Renal pelvis (tissue), 4 donors: ENCODE data around the gene SEMA4F. TPM values are rescaled to one million over a fixed set of nuclear protein-coding genes. Genes with fewer than 3 reads are reported as not detected.

Experiments used
- DNase-seq: peaks from one replicate; pipeline ENCODE4 v3.0.0-alpha.2; 2013
- polyA plus RNA-seq, 3 donors: library from polyadenylated mRNA; unstranded; fragments of 120-200 nt; gene quantifications; one replicate each; pipeline ENCODE4 v1.2.1, GENCODE V29; 2013; ENCODE audit not compliant: insufficient read length in 3 of 3

Gene SEMA4F
- polyA plus RNA-seq, 3 donors: 6.8 to 8.7 (median 7.4) TPM

DNA sequence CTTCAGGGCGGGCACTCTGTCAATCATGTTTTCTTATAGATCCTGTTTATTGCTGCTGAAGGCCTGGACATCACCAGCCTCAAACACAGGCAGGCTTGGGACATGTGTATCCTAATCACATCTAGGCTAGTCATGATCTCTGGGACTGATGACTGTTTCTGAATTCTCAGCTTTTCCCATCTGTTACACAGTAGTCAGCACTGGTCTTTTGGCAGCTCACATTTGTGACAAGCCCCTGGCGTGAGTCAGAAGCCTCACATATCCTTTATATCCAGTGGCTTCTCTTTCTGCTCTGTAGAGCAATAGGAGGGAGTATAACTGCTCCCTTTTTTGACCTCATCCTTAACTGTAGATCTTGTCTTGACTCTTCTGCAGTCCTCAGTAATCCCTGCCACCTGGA, 4.5 kb downstream of the SEMA4F start:
- DNase-seq: no peak

DNA sequence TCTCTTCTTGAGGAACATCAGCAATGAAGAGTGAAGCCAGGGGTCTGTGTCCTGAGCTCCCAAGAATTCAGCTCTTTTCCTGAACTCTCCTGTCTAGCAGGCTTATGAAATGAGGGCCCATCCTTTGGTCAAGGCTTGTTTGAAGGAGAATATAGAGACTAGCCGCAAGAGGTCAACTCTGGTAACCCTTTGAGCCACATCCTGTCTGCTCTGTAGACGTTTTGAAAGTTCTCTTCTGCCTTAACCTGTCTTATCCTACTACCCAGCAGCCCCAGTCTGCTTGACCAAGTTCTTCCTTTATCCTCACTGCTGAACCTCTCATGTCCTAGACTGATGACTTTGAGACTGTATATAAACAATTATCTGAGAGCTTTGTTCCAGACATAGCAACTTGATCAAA, 5.4 kb downstream of the SEMA4F start:
- DNase-seq: no peak

DNA sequence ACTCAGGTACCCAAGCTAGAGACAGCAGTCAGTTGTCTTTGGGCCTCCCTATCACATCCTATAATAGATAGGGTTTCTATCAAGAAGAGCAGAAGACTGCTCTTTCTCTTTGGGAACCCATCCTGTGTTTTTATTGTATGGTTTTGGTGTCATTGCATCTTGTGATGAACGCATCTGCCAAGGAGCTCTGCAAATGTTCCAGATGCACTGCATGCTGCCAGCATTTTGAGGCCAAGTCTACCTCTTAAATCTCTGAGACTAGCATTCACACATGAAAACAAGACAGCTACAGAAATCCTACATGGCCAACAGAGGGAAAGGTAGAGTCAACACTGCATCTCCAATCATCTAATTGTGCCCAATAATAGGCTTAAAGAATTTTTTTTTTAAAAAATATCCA, 14.0 kb downstream of the SEMA4F start:
- no peak for DNase-seq

DNA sequence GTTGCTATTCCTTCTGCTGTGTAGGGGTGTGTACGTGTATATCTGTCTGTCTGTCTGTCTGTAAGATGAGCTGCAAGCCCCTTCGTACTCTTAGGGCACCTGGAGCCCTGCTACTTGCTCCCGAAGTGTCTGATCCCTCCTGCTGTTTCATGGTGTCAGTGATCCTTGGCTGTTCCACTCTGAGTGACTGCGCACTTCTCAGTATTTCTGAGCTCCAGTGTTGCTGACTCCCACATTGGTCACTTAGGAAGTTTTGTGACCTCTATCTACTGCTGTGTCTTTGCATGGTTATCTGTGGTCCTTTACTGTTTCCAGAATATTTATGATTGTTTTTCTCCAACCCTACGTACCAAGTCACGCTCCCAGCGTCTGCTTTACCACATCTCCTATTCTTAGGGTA, 16.2 kb downstream of the SEMA4F start:
- no peak for DNase-seq

DNA sequence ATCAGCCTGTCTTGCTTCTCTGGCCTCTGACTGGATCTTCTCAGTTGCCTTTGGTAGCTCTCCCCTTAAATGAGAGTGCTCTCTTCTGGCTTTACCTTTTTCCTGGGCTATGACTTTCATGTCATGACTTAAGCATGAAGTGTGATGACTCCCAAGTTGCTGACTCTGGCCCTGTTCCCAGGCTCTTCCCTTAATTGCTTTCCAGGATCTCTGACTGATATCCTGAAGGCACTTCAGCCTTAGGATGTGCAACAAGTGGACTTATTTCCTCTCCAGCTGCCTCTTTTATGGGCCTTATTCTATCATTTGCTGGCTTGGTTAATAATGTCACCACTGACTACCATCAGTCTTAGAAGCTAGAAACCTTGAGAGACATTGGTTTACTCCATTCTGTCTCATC, 17.4 kb downstream of the SEMA4F start:
- no peak for DNase-seq

DNA sequence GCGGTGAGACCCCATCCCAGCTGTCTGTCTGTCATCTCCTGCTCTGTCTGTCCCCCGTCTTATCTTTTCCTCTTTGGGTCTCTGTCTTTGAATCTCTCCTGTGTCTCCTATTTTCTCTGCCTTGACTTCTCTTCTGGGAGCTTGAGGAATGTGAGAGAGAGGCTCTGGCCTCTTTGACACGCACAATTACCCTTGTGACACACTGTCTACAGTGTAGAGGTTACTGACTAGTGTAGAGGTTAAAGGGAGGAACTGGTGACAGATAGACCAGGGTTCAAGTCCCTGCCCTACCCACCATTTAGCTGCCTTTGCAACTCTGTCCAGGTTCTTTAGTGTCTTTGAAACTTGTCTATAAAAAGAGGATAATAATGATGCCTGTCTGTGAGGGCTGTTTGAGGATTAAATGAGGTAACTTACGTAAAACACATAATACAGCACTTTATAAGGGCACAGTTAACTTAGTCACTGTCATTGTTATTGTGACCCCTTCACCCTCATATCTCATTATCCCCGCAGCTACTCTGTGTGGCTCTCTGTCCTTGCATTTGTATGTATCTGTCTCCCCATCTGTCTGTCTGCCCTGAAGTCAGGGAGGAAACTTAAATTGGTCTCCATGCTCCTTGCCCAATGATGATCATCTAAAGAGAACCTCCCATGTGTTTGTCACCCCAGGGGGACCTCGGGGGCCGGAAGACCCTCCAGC, 19.9 kb downstream of the SEMA4F start:
- peak; percentile 42 for DNase-seq

DNA sequence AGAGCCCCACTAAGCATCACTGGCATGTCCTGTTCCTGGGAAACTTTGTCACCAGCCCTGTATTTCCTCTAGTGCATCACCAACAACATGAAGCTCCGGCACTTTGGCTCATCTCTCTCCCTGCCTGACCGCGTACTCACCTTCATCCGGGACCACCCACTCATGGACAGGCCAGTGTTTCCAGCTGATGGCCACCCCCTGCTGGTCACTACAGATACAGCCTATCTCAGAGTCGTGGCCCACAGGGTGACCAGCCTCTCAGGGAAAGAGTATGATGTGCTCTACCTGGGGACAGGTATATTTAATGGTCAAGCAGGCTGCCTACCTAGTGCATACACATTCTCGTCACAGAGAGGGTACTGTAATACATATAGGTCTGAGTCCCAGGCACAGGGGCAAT, 21.0 kb downstream of the SEMA4F start:
- no peak for DNase-seq

DNA sequence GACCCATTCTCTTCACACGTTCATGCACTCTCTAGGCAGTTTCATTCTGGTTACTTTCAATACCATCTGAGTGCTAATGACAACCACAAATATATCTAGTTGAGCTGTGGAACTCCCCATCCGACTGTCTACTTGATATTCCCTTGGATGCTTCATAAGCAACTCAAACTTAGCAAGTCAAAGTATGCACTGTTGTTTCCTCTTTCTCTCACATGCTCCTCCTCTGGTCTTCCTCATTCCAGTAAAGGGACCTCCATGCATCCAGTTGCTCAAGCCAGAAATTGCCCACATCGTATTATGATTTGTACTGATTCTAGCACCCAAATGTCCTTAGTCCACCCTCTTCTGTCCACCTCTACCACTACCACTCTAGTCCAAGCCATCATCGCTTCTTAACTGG, 22.3 kb downstream of the SEMA4F start:
- DNase-seq: no peak

DNA sequence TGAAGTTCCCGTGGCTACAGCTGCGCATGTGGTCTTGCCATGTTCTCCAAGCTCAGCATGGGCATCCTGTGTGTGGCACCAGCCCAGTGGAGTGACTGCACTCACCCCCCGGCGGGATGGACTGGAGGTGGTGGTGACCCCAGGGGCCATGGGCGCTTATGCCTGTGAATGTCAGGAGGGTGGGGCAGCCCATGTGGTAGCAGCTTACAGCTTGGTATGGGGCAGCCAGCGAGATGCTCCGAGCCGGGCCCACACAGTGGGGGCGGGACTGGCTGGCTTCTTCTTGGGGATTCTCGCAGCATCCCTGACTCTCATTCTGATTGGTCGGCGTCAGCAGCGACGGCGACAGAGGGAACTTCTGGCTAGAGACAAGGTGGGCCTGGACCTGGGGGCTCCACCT, 25.6 kb downstream of the SEMA4F start:
- DNase-seq: no peak

DNA sequence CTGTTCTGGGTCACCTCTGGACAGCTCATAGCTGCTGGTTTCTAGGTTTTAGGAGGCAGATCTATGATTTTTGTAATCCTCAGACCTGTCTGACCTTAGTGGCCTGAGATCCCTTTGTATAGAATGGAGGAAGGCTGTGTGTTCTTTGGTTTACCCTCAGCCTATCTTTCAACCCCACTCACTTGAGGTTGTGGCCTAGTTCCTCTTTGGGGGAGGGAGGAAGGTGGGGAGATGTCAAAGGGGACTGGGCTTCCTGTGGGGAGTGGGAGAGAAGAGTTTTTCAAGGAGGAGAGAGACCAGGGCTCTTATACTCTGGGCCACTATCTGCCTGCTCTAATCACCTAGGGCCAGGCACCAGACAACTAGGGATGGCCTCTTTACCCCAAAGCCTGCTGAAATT, 28.5 kb downstream of the SEMA4F start:
- no peak for DNase-seq

DNA sequence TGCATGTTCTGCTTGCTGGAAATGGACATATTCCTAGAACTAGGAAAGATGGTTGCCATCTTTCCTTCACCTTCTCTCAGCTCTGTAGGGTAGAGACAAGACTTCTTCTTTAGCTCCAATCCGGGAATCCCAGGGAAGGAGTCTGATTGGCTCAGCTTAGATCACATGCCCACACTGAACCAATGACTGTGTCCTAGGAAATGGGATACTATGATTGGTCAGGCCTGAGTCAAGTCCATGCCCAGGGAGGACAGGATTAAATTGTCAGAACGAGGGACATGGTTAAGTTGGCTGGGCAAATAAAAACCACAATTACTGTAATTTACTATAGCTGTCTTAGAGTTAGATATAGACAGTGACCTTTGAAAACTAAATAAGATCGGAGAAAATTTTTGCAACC, 31.4 kb downstream of the SEMA4F start:
- no peak for DNase-seq

DNA sequence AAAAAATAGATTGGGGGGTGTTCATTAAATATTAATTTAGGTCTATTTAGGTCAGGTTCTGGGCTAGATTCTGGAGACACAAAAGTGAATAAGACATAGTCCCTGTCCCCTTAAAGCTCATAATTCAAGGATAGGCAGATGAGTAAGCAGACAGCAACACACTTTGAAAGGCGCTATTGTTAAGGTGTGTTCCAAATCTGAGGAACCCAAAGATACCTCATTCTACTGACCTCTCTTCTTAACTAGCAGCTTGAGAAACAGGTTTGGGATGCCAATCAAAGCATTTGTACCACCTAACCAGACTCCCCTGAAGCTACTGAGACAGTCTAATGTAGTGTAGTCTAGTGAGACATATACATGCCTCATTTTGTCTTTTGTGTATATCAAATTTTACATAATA, 34.8 kb downstream of the SEMA4F start:
- no peak for DNase-seq

DNA sequence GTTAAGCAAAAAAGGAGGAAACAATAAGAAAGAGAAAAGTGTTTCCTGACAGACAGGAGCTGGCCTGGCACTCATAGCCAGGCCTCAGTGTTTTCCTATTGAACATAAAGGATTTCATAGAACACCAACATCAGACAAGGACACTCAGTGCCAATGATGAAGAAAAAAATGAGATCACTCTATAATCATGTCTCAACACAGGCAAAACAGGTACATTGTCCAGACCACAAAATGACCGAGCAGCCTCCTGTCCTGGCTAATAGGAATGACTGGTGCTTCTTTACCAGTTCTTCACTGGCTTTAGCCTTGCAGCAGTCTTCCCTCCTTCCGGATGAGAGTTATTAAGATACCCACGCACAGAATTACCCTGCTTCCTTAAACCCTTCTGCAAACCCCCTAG, 35.6 kb downstream of the SEMA4F start:
- no peak for DNase-seq

DNA sequence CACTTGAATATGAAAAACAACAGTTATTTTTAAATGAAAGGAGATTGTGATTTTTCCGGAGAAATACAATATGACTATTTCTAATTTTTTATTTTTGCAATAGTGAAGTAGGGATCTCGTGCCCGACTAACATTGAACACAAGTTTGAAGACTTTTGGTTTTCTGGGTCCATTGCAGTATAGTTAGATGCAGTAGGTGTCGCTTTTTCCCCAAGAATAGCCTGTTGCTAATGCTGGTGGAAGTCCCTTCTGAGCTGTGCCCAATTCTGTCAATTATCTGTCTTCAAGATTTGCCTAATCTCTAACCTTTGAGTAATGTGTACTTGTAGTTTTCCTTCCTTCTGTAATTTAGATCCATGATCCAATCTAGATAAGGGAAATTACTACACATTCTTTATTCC, 36.5 kb downstream of the SEMA4F start:
- peak; percentile 44 for DNase-seq

DNA sequence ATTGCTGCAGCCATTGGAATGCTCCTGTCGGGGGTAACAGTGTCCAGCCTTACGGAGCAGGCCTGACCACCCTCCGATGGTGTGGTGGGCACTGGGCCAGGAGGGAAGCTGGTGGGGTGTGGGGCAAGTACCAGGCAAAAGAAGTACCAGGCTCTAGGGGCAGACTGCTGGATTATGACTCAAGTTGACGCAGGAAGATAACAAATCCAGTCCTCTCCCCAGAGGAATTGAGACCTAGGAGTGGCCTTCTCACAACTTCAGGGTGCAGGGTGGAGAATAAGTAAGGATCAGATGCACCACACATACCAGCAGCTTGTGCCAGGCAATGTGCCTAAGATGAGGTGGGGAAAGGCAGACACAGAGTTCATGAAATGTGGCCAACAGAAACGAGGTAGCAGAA, 37.9 kb downstream of the SEMA4F start:
- no peak for DNase-seq

DNA sequence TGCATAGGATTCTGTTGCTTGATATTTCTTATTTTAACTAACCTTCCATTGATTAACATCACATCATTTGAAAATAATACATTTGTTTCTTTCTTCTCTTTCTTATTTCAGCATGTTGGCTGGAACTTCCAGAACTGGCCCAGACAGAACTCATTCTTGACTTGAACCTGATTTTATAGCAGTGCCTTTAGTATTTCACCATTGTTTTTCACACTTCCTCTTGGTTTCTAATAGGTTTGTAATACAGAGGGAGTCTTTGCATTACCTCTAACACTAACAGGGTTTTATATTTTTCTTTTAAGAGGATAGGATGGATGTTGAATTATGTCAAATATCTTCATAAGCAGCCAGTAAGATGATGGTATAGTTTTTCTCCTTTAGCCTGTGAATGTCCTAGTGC, 39.2 kb downstream of the SEMA4F start:
- no peak for DNase-seq

DNA sequence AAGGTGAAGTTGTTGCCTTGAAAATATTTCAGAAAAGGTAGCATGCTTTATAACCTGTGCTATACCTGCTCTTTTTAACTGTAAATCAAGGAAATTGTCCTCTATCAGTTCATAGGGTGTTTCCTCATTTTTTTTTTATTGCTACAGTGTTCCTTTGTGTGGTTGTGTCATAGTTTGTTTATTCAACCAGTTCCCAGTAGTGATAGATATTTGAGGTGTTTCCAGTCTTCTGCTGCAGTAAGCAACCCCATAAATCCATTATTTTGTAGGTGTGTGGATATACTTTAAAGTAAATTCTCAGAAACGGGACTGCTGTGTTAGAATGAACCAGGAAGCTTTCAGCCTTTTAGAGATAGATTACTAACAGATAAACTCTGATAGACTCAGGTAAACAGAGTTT, 39.6 kb downstream of the SEMA4F start:
- no peak for DNase-seq

DNA sequence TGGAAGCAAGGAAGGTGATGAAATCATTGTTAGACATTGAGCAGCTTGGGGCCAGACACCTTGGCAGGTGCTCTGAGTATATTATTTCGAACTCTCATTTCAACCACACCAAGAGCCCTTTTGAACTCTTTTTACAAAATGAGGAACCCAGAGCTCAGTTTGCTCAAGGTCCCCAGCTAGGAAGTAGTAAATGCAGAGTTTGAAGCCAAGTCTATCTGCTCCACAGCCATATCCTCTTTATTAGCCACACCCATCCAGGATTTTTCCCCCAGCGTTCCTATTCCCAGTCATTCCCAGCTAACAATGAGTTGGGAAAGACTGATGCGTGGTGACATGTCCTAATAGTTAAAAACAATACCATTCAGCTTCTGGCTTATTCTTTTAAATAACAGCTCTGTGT, 40.2 kb downstream of the SEMA4F start:
- DNase-seq: no peak

DNA sequence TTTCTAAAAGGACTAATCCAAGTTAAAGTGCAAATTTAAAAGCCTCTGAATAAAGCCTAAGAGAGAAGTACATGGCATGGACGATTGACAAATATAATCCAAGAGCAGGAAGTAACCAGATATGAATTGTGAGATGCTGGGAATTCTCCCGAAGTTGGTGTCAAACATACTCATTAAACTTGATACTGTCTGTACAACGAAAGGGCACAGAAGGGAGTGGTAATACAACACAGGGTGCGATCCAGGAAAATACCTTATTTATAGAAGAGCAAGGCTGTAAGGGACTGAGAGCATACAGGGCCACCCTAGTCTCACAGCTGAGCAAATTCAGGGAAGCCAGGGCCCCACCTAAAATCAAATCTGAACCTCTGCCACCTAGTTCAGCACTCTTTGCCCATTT, 41.6 kb downstream of the SEMA4F start:
- no peak for DNase-seq

DNA sequence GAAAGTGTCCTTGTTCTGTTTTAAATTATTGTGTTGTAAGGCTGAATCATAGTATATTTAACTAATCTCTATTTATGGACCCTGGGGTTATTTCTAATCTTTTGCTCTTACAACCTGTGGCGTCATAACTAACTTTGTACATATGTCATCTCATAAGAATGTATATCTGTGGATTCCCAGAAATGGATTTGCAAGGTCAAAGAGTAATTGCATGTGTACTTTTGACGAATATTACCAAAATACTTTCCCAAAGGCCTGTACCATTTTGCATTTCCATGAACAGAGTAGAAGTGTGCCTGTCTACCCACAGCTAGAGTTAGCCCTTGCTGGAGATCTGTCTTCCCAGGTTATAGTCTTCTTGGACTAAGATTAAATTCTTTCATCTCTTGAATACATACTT, 42.8 kb downstream of the SEMA4F start:
- no peak for DNase-seq

DNA sequence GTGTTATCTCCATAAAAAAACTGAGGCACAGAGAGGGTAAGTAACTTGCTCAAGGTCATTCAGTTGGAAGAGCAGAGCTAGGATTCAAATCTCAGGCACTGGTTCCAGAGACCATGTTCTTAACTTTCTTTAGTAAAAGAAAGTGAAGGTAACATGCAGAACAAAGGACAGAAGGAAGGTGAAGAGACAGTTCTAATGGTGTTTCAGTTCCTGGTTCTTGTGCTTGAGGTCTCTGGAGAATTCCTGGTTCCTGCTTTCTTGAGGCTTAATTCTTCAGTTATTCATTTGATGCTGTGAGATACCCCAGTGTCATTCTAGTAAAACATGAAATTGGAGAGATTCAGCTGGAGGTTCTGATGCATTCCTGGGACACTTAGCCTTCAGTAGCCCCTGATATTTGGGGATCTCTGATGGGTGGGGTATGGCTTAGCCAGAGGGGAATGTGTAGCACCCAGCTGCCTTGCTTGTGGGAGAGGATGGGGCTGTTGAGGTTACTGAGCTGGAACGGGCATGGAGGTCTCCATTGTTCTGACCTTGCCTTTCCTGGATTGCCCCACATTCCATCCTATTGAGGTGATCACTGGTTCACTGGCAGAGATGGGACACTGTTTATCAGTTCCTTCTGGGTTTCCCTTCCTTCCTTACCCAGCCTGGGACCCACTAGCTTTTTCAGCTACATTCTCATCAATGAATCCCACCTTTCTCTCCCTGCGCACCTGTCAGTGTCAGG, 46.8 kb downstream of the SEMA4F start:
- DNase-seq: no peak

DNA sequence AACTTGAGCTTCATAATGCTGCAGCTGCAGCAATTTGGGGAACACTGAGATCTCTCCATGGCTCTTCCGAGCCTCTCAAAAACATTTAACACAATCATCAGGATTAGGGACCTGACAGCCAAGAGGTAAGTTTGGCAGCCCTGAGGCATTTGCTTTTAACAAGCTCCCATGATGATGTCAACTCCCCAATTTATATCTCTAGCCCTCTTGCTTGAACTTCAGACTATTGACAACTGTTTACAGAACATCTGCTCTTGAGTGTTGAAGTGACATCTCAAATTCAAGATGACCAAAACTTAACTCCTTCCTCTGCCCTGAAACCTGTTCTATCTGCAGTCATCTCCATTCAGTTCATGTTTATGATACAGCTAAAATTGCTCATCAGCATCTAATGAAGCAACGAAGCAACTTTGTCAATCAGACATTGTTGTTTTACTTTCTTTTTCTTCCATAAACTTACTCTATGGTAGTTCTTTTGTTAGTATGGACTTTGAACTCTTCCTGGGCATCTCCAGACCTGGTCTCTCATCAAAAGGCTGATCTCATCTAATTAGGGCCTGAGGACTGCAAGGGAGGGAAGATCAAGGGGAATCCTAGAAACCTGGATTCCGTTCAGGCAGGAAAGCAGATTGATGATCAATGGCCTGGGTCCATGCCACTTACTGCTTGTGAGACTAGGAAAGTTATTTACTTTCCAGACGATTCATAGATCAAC, 48.1 kb downstream of the SEMA4F start:
- no peak for DNase-seq

DNA sequence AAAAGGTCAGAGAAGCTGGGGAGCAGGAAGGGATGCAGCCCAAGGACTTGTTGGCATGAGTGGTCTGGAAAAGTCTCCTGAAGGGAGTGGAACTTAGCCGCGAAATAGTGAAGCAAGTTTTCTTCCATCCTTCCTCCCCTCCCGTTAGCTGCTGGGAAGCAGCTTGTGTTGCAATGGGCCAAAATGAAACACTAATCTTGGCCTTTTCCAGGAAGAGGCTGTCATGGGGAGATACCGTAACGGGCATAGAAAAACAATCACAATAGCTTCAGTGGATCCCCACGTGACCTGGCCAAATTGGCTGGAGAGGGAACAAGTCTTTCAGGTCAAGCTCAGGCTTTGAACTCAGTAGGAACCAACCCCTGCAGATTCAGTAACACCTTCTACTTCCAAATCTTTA, 49.3 kb downstream of the SEMA4F start:
- no peak for DNase-seq
